Ectodermal cell (in vitro differentiated cells): ENCODE data around the gene NHERF2.
"Not testable (repeated sequence)": the region's sequence is repeated elsewhere in the genome, so short reads cannot be mapped to it uniquely, and the experiment has no call there.

Experiments used
- H3K27ac ChIP-seq: 2 replicates; pipeline ENCODE4 v1.7.0; 2013; ENCODE audit warnings: mild to moderate bottlenecking, low read depth, low read length; ENCODE audit not compliant: insufficient read depth, poor library complexity, severe bottlenecking
- H3K27me3 ChIP-seq: 2 replicates; pipeline ENCODE4 v1.7.0; 2013; ENCODE audit warnings: mild to moderate bottlenecking, low read length; ENCODE audit not compliant: insufficient read depth, control insufficient read depth, poor library complexity, severe bottlenecking
- H3K36me3 ChIP-seq: one replicate; pipeline ENCODE4 v1.7.0; 2013; ENCODE audit warnings: low read length; ENCODE audit not compliant: control insufficient read depth, insufficient read depth
- H3K4me1 ChIP-seq: one replicate; pipeline ENCODE4 v1.7.0; 2013; ENCODE audit warnings: low read length; ENCODE audit not compliant: control insufficient read depth, insufficient read depth
- H3K4me3 ChIP-seq: 2 replicates; pipeline ENCODE4 v1.7.0; 2013; ENCODE audit warnings: low read depth, low read length, control low read depth; ENCODE audit not compliant: insufficient read depth
- H3K9me3 ChIP-seq: 2 replicates; pipeline ENCODE4 v1.7.0; 2013; ENCODE audit warnings: mild to moderate bottlenecking, low read length, moderate library complexity; ENCODE audit not compliant: control insufficient read depth
- WGBS, 2 experiments: methylation state at CpG; one replicate each; pipeline ENCODE4 v1.1.7; 2013; ENCODE audit warnings: missing lambda C conversion rate in 2 of 2; 5-methylcytosine and 5-hydroxymethylcytosine counted together

NHERF2 gene

GRCh38 chr16:2029350-2029749 is 2.6 kb downstream of the NHERF2 start:
- no peak overlapping the region for H3K4me3 ChIP-seq
- H3K9me3 ChIP-seq, result no peaks in the 10 kb centered on the region
- 92 to 93% methylated on average over 22 of the region's 22 CpGs for WGBS, 2 experiments
- peaks cover 11% of the 10 kb centered on the region for H3K4me1 ChIP-seq
- no peak overlapping the region for H3K27ac ChIP-seq
- H3K36me3 ChIP-seq, result no peaks in the 10 kb centered on the region
- H3K27me3 ChIP-seq, result peaks cover 42% of the 10 kb centered on the region

- peaks cover 37% of the 10 kb centered on the region for H3K27me3 ChIP-seq
- H3K4me3 ChIP-seq, result no peak overlapping the region
- 86 to 88% methylated on average over 11 of the region's 11 CpGs for WGBS, 2 experiments
- peaks cover 12% of the 10 kb centered on the region for H3K4me1 ChIP-seq
- no peaks in the 10 kb centered on the region for H3K36me3 ChIP-seq
- no peaks in the 10 kb centered on the region for H3K9me3 ChIP-seq
- no peak overlapping the region for H3K27ac ChIP-seq
Observed at GRCh38 chr16:2030036-2030435, 3.3 kb downstream of the NHERF2 start.

- Histone ChIP-seq H3K4me1 (peaks cover 18% of the 10 kb centered on the region), H3K36me3 (no peaks in the 10 kb centered on the region), H3K4me3 (no peak overlapping the region), H3K27ac (no peak overlapping the region), H3K9me3 (no peaks in the 10 kb centered on the region), H3K27me3 (peaks cover 27% of the 10 kb centered on the region)
- 92 to 93% methylated on average over 11 of the region's 11 CpGs for WGBS, 2 experiments
Observed at GRCh38 chr16:2031081-2031577, 4.4 kb downstream of the NHERF2 start.

GRCh38 chr16:2032285-2033056 is 5.8 kb downstream of the NHERF2 start:
- H3K36me3 ChIP-seq, result no peaks in the 10 kb centered on the region
- H3K4me3 ChIP-seq, result no peak overlapping the region
- peaks cover 18% of the 10 kb centered on the region for H3K4me1 ChIP-seq
- H3K27me3 ChIP-seq, result peaks cover 14% of the 10 kb centered on the region
- WGBS, 2 experiments, result 92 to 94% methylated on average over 15 of the region's 15 CpGs
- H3K9me3 ChIP-seq, result no peaks in the 10 kb centered on the region
- H3K27ac ChIP-seq, result no peak overlapping the region

- Histone ChIP-seq H3K27me3 (peaks cover 6% of the 10 kb centered on the region), H3K9me3 (no peaks in the 10 kb centered on the region), H3K4me1 (peaks cover 18% of the 10 kb centered on the region), H3K36me3 (no peaks in the 10 kb centered on the region), H3K4me3 (no peak overlapping the region), H3K27ac (peak overlapping the region; percentile 1)
- WGBS, 2 experiments, result 70 to 72% methylated on average over 37 of the region's 37 CpGs
Observed at GRCh38 chr16:2033057-2033908, 6.6 kb downstream of the NHERF2 start.

GRCh38 chr16:2033909-2034695 is 7.4 kb downstream of the NHERF2 start:
- not testable (repeated sequence) for H3K4me3 ChIP-seq, H3K27me3 ChIP-seq, H3K36me3 ChIP-seq, H3K9me3 ChIP-seq
- H3K27ac ChIP-seq, result peak overlapping the region; percentile 1
- peaks cover 18% of the 10 kb centered on the region for H3K4me1 ChIP-seq
- 87 to 90% methylated on average over 12 to 13 of the region's 32 CpGs for WGBS, 2 experiments

GRCh38 chr16:2034696-2035430 is 8.2 kb downstream of the NHERF2 start:
- no peaks in the 10 kb centered on the region for H3K36me3 ChIP-seq
- 91 to 94% methylated on average over 17 of the region's 17 CpGs for WGBS, 2 experiments
- H3K4me1 ChIP-seq, result peaks cover 18% of the 10 kb centered on the region
- H3K27me3 ChIP-seq, result no peaks in the 10 kb centered on the region
- H3K4me3 ChIP-seq, result no peak overlapping the region
- H3K9me3 ChIP-seq, result no peaks in the 10 kb centered on the region
- H3K27ac ChIP-seq, result no peak overlapping the region

GRCh38 chr16:2035431-2036199 is 8.9 kb downstream of the NHERF2 start:
- Histone ChIP-seq H3K36me3 (no peaks in the 10 kb centered on the region), H3K4me1 (peaks cover 18% of the 10 kb centered on the region), H3K9me3 (no peaks in the 10 kb centered on the region), H3K4me3 (no peak overlapping the region), H3K27ac (peak overlapping the region; percentile 60), H3K27me3 (no peaks in the 10 kb centered on the region)
- WGBS, 2 experiments, result 80 to 81% methylated on average over 34 of the region's 34 CpGs
